ENCODE measurements around the gene CDC42SE1.

Gene CDC42SE1

DNA sequence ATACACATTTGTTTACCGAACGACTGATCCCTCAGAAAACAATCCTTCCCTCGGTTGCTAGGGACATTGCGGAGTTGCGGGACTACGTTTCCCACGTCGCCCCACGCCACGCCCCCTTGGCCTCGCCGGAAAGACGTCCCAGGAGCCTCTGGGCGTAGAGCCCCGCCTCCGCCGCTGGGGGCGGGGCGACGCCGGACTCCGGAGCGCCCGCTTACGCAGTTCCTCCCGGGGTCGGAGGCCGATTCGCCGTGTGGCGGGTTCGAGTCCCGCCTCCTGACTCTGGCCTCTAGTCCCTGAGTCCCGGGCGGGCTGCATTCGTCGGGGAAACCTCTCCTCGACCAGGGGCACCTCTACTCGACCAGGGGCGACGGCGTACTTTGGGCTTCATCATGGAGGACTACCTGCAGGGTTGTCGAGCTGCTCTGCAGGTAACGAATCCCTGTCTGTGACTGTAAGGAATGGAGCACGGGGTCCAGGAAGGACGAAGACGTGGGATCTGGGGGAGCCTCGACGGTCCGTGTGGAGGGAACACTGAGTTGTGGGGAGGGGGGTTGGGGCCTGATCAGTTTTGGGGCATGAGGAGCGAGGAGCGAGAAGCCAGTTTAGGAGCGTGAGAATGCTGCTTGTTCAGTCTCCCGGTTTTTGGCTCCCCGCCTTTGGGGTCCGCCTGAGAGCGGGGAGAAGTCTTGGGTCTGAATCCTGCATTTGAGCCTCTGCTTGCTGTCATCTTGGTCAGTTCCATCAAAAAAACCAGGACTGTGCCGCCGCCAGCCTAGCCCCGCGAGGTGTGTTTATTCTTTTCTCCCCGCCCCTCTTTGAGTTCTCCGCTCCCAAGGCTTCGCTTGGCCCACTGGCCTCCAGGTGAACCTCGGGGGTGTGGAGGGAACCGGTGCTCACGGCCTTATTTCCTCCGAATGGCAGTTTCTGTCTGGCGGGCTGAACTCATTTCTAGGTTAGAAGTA lies 50.9 kb downstream of the CDC42SE1 start, which contains the start of gene PRUNE1:
Gene PRUNE1, plus strand, starts transcription at position 206 of the 962 bp plus-strand sequence. Its CDS starts 184 bp downstream, at position 390.
- no peaks in the 10 kb centered on the region for H3K36me3 ChIP-seq (ENCODE audit: control insufficient read depth in 1 of 2, insufficient read depth in 2 of 2, low read length in 2 of 2)
- H3K4me2 ChIP-seq (ENCODE audit: low read length): peak within 1 kb of the TSS; percentile 88
- H3K23ac ChIP-seq (ENCODE audit: low read length): no peak within 1 kb of the TSS
- H2BK5ac ChIP-seq (ENCODE audit: low read depth, low read length, poor library complexity): peak within 1 kb of the TSS; percentile 44
- H3K4ac ChIP-seq (ENCODE audit: low read depth, low read length): peak within 1 kb of the TSS; percentile 68
- peak within 1 kb of the TSS; percentile 21 for H3K9ac ChIP-seq (ENCODE audit: low read length)
- H4K12ac ChIP-seq (ENCODE audit: low read depth, low read length): peak within 1 kb of the TSS; percentile 72
- WGBS (ENCODE audit: extremely low coverage, insufficient coverage, insufficient read length): no CpG with 5 or more reads among the region's 69 CpGs
- peak within 1 kb of the TSS; percentile 38 for H2AFZ ChIP-seq (ENCODE audit: insufficient read depth, low read length, poor library complexity)
- peaks cover 5% of the 10 kb centered on the region for H3K79me1 ChIP-seq (ENCODE audit: low read length)
- H2BK12ac ChIP-seq (ENCODE audit: low read length): peak within 1 kb of the TSS; percentile 12
- H3K79me2 ChIP-seq (ENCODE audit: control insufficient read depth, insufficient read depth, low read length, poor library complexity): peaks cover 4% of the 10 kb centered on the region
- peak within 1 kb of the TSS; percentile 89 for H3K14ac ChIP-seq (ENCODE audit: low read length)
- peak within 1 kb of the TSS; percentile 33 for H2AK5ac ChIP-seq (ENCODE audit: low read length)
- peak within 1 kb of the TSS; percentile 85 for H4K8ac ChIP-seq (ENCODE audit: low read depth, low read length)
- H3K27ac ChIP-seq (ENCODE audit: low read depth, low read length): no peak within 1 kb of the TSS
- peak within 1 kb of the TSS; percentile 93 for H3K18ac ChIP-seq (ENCODE audit: low read length)
- H3K9me3 ChIP-seq (ENCODE audit: insufficient read depth, low read depth, low read length): no peaks in the 10 kb centered on the region
- peak within 1 kb of the TSS; percentile 78 for H4K91ac ChIP-seq (ENCODE audit: low read depth, low read length)
- H3K27me3 ChIP-seq (ENCODE audit: insufficient read depth, low read length): no peaks in the 10 kb centered on the region
- DNase-seq: peak; percentile 99 to 100
- peak within 1 kb of the TSS; percentile 84 for H3K4me3 ChIP-seq (ENCODE audit: low read depth, low read length)
- peak within 1 kb of the TSS; percentile 48 for H2BK120ac ChIP-seq (ENCODE audit: insufficient read depth, low read length, poor library complexity)
- H3K4me1 ChIP-seq (ENCODE audit: control insufficient read depth in 1 of 2, insufficient read depth in 2 of 2, low read length in 2 of 2): peaks cover 6 to 8% of the 10 kb centered on the region in 2 experiments

DNA sequence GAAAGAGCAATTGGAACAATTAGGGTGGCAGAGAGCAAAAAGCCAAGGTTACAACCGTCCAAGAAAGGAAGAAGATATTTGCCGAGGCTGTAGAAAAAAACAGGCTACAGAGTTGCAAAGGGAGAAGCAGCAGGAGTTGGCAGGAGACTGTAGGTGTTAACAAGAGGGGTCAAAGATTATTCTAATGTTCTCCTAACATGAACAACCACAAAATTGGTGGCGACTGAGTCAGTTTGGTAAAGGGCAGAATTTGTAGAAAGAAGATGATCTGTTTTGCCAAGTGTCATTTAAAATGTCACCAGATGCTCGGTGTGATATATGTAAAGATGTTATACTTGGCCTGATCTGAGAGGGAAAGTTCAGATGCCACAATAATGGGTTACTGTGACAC lies 51.6 kb downstream of the CDC42SE1 start:
- Histone ChIP-seq H3K4me3 (ENCODE audit: low read depth, low read length) (no peak overlapping the region), H3K4me1 (ENCODE audit: control insufficient read depth in 1 of 2, insufficient read depth in 2 of 2, low read length in 2 of 2) (peaks cover 6 to 8% of the 10 kb centered on the region in 2 experiments), H3K9me3 (ENCODE audit: insufficient read depth, low read depth, low read length) (no peaks in the 10 kb centered on the region), H3K79me1 (ENCODE audit: low read length) (peaks cover 5% of the 10 kb centered on the region), H2AFZ (ENCODE audit: insufficient read depth, low read length, poor library complexity) (no peak overlapping the region), H2BK12ac (ENCODE audit: low read length) (no peak overlapping the region), H3K27me3 (ENCODE audit: insufficient read depth, low read length) (no peaks in the 10 kb centered on the region), H3K27ac (ENCODE audit: low read depth, low read length) (no peak overlapping the region), H2BK120ac (ENCODE audit: insufficient read depth, low read length, poor library complexity) (no peak overlapping the region), H3K18ac (ENCODE audit: low read length) (no peak overlapping the region), H3K4me2 (ENCODE audit: low read length) (peak overlapping the region; percentile 55), H3K23ac (ENCODE audit: low read length) (no peak overlapping the region), H3K4ac (ENCODE audit: low read depth, low read length) (no peak overlapping the region), H3K36me3 (ENCODE audit: control insufficient read depth in 1 of 2, insufficient read depth in 2 of 2, low read length in 2 of 2) (no peaks in the 10 kb centered on the region), H4K12ac (ENCODE audit: low read depth, low read length) (no peak overlapping the region), H3K79me2 (ENCODE audit: control insufficient read depth, insufficient read depth, low read length, poor library complexity) (peaks cover 4% of the 10 kb centered on the region), H3K9ac (ENCODE audit: low read length) (no peak overlapping the region), H3K14ac (ENCODE audit: low read length) (no peak overlapping the region), H2BK5ac (ENCODE audit: low read depth, low read length, poor library complexity) (no peak overlapping the region), H2AK5ac (ENCODE audit: low read length) (no peak overlapping the region), H4K8ac (ENCODE audit: low read depth, low read length) (no peak overlapping the region), H4K91ac (ENCODE audit: low read depth, low read length) (no peak overlapping the region)
- DNase-seq: no peak
- WGBS (ENCODE audit: extremely low coverage, insufficient coverage, insufficient read length): no CpG with 5 or more reads among the region's 4 CpGs

DNA sequence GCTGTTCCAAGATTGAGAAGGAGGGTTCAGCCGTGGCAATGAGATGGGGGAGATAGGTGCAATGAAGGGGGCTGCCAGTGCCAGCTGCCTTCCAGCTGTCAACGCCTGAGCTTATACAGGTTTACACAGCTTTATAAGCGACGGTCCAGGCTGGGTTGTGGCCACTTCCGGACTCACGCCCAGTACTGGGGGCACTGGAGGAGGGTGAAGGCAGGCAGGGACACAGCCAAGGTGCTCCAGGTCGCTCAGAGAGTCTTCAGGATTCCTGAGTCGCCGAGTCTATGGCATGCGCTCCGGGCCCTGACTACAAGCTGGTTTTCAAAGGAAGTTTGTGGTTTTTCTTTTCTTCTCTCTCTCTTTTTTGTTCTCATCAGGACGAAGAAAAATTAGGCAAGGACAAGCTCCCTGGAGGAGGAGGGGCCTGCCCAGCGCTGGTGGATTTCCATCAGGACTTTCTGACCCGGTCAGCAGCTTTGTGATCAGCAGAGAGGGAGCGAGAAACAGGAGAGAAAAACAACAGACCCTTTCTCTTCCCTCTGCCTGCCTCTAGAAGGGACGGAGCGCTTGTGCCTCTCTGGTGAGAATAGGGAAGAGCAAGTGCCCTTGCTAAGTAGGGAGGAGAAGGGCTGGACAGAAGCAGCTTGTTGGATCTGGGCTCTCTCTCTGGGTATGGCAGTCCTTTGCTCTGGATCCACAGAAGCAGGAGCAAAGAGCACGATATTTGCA lies 52.9 kb downstream of the CDC42SE1 start, which contains the start of gene MINDY1:
Gene MINDY1, minus strand, starts transcription at position 576 of the 726 bp plus-strand sequence. CDS start 4,285 bp downstream, outside the sequence.
- Histone ChIP-seq H2BK120ac (ENCODE audit: insufficient read depth, low read length, poor library complexity) (peak within 1 kb of the TSS; percentile 54), H2BK12ac (ENCODE audit: low read length) (no peak within 1 kb of the TSS), H3K27me3 (ENCODE audit: insufficient read depth, low read length) (no peaks in the 10 kb centered on the region), H3K14ac (ENCODE audit: low read length) (peak within 1 kb of the TSS; percentile 54), H3K4me2 (ENCODE audit: low read length) (peak within 1 kb of the TSS; percentile 62), H3K27ac (ENCODE audit: low read depth, low read length) (peak within 1 kb of the TSS; percentile 65), H3K23ac (ENCODE audit: low read length) (no peak within 1 kb of the TSS), H2AK5ac (ENCODE audit: low read length) (peak within 1 kb of the TSS; percentile 20), H3K79me1 (ENCODE audit: low read length) (peaks cover 5% of the 10 kb centered on the region), H4K8ac (ENCODE audit: low read depth, low read length) (peak within 1 kb of the TSS; percentile 89), H4K91ac (ENCODE audit: low read depth, low read length) (peak within 1 kb of the TSS; percentile 67), H2AFZ (ENCODE audit: insufficient read depth, low read length, poor library complexity) (peak within 1 kb of the TSS; percentile 81), H3K4me1 (ENCODE audit: control insufficient read depth in 1 of 2, insufficient read depth in 2 of 2, low read length in 2 of 2) (peaks cover 6 to 8% of the 10 kb centered on the region in 2 experiments), H3K36me3 (ENCODE audit: control insufficient read depth in 1 of 2, insufficient read depth in 2 of 2, low read length in 2 of 2) (no peaks in the 10 kb centered on the region), H3K9me3 (ENCODE audit: insufficient read depth, low read depth, low read length) (no peaks in the 10 kb centered on the region), H3K79me2 (ENCODE audit: control insufficient read depth, insufficient read depth, low read length, poor library complexity) (peaks cover 4% of the 10 kb centered on the region), H3K4ac (ENCODE audit: low read depth, low read length) (peak within 1 kb of the TSS; percentile 48), H3K18ac (ENCODE audit: low read length) (peak within 1 kb of the TSS; percentile 26), H3K9ac (ENCODE audit: low read length) (no peak within 1 kb of the TSS), H3K4me3 (ENCODE audit: low read depth, low read length) (no peak within 1 kb of the TSS), H4K12ac (ENCODE audit: low read depth, low read length) (peak within 1 kb of the TSS; percentile 37), H2BK5ac (ENCODE audit: low read depth, low read length, poor library complexity) (no peak within 1 kb of the TSS)
- peak; percentile 52 to 82 for DNase-seq
- WGBS (ENCODE audit: extremely low coverage, insufficient coverage, insufficient read length): no CpG with 5 or more reads among the region's 18 CpGs

DNA sequence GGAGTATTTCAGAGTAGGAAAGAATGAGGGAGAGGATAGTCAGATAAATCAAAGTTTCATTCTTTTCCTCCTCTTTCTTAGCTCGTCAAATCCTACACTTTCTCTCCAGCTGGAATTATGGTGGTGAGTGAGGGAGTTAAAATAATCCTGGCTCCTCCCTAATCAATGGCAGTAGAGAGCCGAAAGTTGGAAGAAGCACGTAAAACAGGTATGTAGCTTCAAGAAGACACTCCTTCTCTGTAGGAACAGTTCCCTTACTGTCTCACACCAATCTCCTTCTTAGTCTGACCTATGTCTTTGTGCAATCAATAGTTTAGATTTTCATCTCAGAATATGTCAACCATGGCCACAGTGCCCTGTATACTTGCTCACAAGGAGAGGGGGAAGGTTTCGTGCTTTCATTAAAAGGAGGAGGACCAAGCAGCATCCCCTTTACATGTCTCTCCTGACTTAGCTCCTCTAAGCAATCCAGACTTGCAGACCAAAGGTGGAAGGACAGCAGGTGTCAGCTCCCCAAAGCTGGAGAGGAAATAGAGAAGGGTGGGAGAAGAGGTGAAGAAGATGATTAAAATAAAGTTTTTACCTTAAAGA lies 53.6 kb downstream of the CDC42SE1 start:
- peak overlapping the region; percentile 54 for H3K14ac ChIP-seq (ENCODE audit: low read length)
- H3K4me2 ChIP-seq (ENCODE audit: low read length): peak overlapping the region; percentile 62
- no CpG with 5 or more reads among the region's 4 CpGs for WGBS (ENCODE audit: extremely low coverage, insufficient coverage, insufficient read length)

More for the DNA sequence above, 53.6 kb downstream of the CDC42SE1 start:
- Histone ChIP-seq H3K27ac (ENCODE audit: low read depth, low read length) (peak overlapping the region; percentile 65), H4K91ac (ENCODE audit: low read depth, low read length) (peak overlapping the region; percentile 67), H2AFZ (ENCODE audit: insufficient read depth, low read length, poor library complexity) (no peak overlapping the region), H4K8ac (ENCODE audit: low read depth, low read length) (no peak overlapping the region), H3K9me3 (ENCODE audit: insufficient read depth, low read depth, low read length) (no peaks in the 10 kb centered on the region), H3K79me1 (ENCODE audit: low read length) (peaks cover 5% of the 10 kb centered on the region), H3K79me2 (ENCODE audit: control insufficient read depth, insufficient read depth, low read length, poor library complexity) (peaks cover 4% of the 10 kb centered on the region), H3K4me1 (ENCODE audit: control insufficient read depth in 1 of 2, insufficient read depth in 2 of 2, low read length in 2 of 2) (peaks cover 6 to 8% of the 10 kb centered on the region in 2 experiments), H2AK5ac (ENCODE audit: low read length) (peak overlapping the region; percentile 20), H2BK5ac (ENCODE audit: low read depth, low read length, poor library complexity) (no peak overlapping the region), H3K18ac (ENCODE audit: low read length) (no peak overlapping the region), H2BK120ac (ENCODE audit: insufficient read depth, low read length, poor library complexity) (no peak overlapping the region), H3K27me3 (ENCODE audit: insufficient read depth, low read length) (no peaks in the 10 kb centered on the region), H3K23ac (ENCODE audit: low read length) (no peak overlapping the region), H3K36me3 (ENCODE audit: control insufficient read depth in 1 of 2, insufficient read depth in 2 of 2, low read length in 2 of 2) (no peaks in the 10 kb centered on the region), H3K4ac (ENCODE audit: low read depth, low read length) (no peak overlapping the region), H3K4me3 (ENCODE audit: low read depth, low read length) (no peak overlapping the region), H2BK12ac (ENCODE audit: low read length) (no peak overlapping the region), H3K9ac (ENCODE audit: low read length) (no peak overlapping the region), H4K12ac (ENCODE audit: low read depth, low read length) (no peak overlapping the region)
- no peak for DNase-seq
